ENCODE data around the gene NRK. TPM values are rescaled to one million over a fixed set of nuclear protein-coding genes. Genes with fewer than 3 reads are reported as not detected.
"Not testable (repeated sequence)": the region's sequence is repeated elsewhere in the genome, so short reads cannot be mapped to it uniquely, and the experiment has no call there.

Gene NRK
- total RNA-seq, 2 donors from 2014 or later: 0.52 to 2.0 TPM

DNA sequence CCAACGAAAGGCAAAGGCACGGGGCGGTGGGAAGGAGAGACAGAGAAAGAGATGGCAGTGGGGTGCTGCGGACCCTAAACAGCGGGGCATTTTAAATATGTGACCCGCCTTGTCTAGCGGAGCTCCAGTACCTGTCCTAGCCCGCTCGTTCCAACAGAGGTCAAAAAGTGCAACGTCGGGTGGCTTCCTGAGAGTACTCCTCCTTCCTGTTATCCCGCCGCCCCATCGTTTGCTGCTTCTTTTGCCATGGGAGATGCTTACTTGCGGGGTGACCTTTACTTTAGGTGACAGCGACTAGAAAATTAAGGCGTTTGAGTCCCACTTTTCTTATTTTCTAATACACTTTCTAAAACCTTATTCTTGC is 735 bp downstream of the NRK start:
- H3K27me3 ChIP-seq: no peaks in the 10 kb centered on the region
- peaks cover 13% of the 10 kb centered on the region for H3K4me1 ChIP-seq
- H3K4me3 ChIP-seq: no peak overlapping the region
- ATAC-seq: no peak
- no peaks in the 10 kb centered on the region for H3K36me3 ChIP-seq (replicated peaks in 1 of 2; ENCODE audit: insufficient read depth in 1 of 2, low read depth in 2 of 2)
- TF ChIP-seq POLR2A (IDR thresholded peaks at IDR 0.05): no peak
- TF ChIP-seq, protein P1, sequence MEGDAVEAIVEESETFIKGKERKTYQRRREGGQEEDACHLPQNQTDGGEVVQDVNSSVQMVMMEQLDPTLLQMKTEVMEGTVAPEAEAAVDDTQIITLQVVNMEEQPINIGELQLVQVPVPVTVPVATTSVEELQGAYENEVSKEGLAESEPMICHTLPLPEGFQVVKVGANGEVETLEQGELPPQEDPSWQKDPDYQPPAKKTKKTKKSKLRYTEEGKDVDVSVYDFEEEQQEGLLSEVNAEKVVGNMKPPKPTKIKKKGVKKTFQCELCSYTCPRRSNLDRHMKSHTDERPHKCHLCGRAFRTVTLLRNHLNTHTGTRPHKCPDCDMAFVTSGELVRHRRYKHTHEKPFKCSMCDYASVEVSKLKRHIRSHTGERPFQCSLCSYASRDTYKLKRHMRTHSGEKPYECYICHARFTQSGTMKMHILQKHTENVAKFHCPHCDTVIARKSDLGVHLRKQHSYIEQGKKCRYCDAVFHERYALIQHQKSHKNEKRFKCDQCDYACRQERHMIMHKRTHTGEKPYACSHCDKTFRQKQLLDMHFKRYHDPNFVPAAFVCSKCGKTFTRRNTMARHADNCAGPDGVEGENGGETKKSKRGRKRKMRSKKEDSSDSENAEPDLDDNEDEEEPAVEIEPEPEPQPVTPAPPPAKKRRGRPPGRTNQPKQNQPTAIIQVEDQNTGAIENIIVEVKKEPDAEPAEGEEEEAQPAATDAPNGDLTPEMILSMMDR (IDR thresholded peaks at IDR 0.05): no peak
- 29 to 32% methylated on average over 17 of the region's 17 CpGs for WGBS, 2 donors
- no peak overlapping the region for H3K27ac ChIP-seq
- intact Hi-C loops (cut with DNase I): no loop called here
- no peaks in the 10 kb centered on the region for H3K9me3 ChIP-seq
- peak in 1 of 4 donors; percentile 5 for DNase-seq

DNA sequence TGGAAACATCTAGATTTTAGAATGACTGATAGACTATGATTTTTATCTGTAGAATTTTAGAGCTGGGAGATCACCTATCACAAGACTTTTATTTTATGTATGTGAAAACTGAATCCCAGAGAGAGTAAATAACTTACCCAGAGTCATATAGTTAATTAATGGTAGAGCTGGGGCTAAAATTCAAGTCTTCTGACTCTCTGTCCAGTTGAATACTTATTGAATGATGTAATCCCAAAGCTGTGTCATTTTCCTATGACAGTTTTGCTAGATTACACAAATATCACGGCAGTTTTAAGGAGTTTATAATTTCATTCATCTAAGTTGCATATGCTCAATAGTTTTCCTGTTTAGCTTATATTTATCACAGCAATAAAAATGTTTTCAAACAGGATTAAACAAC is 6.7 kb downstream of the NRK start:
- WGBS, 2 donors: 17 to 28% methylated on average over 1 of the region's 1 CpG
- intact Hi-C loops (cut with DNase I): no loop called here

GRCh38 chrX:105837232-105837631 is 14.9 kb downstream of the NRK start:
- Histone ChIP-seq H3K4me3 (no peak overlapping the region), H3K4me1 (no peaks in the 10 kb centered on the region), H3K36me3 (replicated peaks in 1 of 2; ENCODE audit: insufficient read depth in 1 of 2, low read depth in 2 of 2) (no peaks in the 10 kb centered on the region), H3K27me3 (no peaks in the 10 kb centered on the region), H3K27ac (no peak overlapping the region), H3K9me3 (no peaks in the 10 kb centered on the region)
- ATAC-seq (no peak), DNase-seq (peak; percentile 27 to 62 (median 55))
- 22 to 23% methylated on average over 2 of the region's 2 CpGs for WGBS, 2 donors
- intact Hi-C loops (cut with DNase I): no loop called here
- TF ChIP-seq, protein P1 (IDR thresholded peaks at IDR 0.05): no peak
- TF ChIP-seq POLR2A (IDR thresholded peaks at IDR 0.05): no peak

More for the DNA sequence above, 6.7 kb downstream of the NRK start:
- Histone ChIP-seq H3K27me3 (no peaks in the 10 kb centered on the region), H3K4me1 (no peaks in the 10 kb centered on the region), H3K36me3 (replicated peaks in 1 of 2; ENCODE audit: insufficient read depth in 1 of 2, low read depth in 2 of 2) (no peaks in the 10 kb centered on the region), H3K9me3 (no peaks in the 10 kb centered on the region), H3K4me3 (no peak overlapping the region), H3K27ac (no peak overlapping the region)
- DNase-seq: no peak
- TF ChIP-seq POLR2A (IDR thresholded peaks at IDR 0.05): no peak
- TF ChIP-seq, protein P1 (IDR thresholded peaks at IDR 0.05): no peak
- ATAC-seq: no peak

- no peak for DNase-seq
- no peak overlapping the region for H3K4me3 ChIP-seq
- H3K27me3 ChIP-seq: no peaks in the 10 kb centered on the region
- H3K9me3 ChIP-seq: no peaks in the 10 kb centered on the region
- H3K4me1 ChIP-seq: no peaks in the 10 kb centered on the region
- no peaks in the 10 kb centered on the region for H3K36me3 ChIP-seq (replicated peaks in 1 of 2; ENCODE audit: insufficient read depth in 1 of 2, low read depth in 2 of 2)
- H3K27ac ChIP-seq: no peak overlapping the region
- WGBS, 2 donors: 57 to 74% methylated on average over 2 of the region's 2 CpGs
- intact Hi-C loops (cut with DNase I): no loop called here
- no peak for TF ChIP-seq POLR2A (IDR thresholded peaks at IDR 0.05)
- TF ChIP-seq, protein P1 (IDR thresholded peaks at IDR 0.05): no peak
- no peak for ATAC-seq
Observed at GRCh38 chrX:105845631-105846030, 23.3 kb downstream of the NRK start.

- H3K9me3 ChIP-seq; H3K27ac ChIP-seq; H3K36me3 ChIP-seq (replicated peaks in 1 of 2; ENCODE audit: insufficient read depth in 1 of 2, low read depth in 2 of 2); H3K4me3 ChIP-seq; DNase-seq; intact Hi-C loops (cut with DNase I); H3K27me3 ChIP-seq; ATAC-seq; H3K4me1 ChIP-seq: not testable (repeated sequence)
- 80% methylated on average over 2 of the region's 2 CpGs; no CpG with 5 or more reads in 1 of the 2 donors for WGBS, 2 donors
Observed at GRCh38 chrX:105850100-105850499, 27.8 kb downstream of the NRK start.
